Keratinocyte (primary cell): ENCODE measurements around the gene ZNF474. TPM values are rescaled to one million over a fixed set of nuclear protein-coding genes. Genes with fewer than 3 reads are reported as not detected.

Experiments used
- DNase-seq: peaks from one replicate; pipeline ENCODE4 v3.0.0-alpha.2; 2011; ENCODE audit warnings: low read depth, missing footprints, low spot score
- FAIRE-seq: peaks from 2 replicates; lab custom pipeline; 2011; peaks lifted over from hg19 to GRCh38; lab: Jason Lieb, UNC
- H2AFZ ChIP-seq: 2 replicates; pipeline ENCODE4 v1.6.0; 2012; ENCODE audit warnings: low read length, control low read depth, inconsistent platforms; ENCODE audit not compliant: control insufficient read depth
- H3K27ac ChIP-seq: 2 replicates; pipeline ENCODE4 v1.5.1; 2011; ENCODE audit warnings: low read length; ENCODE audit not compliant: control insufficient read depth, insufficient read depth
- H3K27me3 ChIP-seq: 3 replicates; pipeline ENCODE4 v1.6.0; 2011; ENCODE audit warnings: low read length; ENCODE audit not compliant: control insufficient read depth, insufficient read depth; ENCODE audit errors: extremely low read depth
- H3K36me3 ChIP-seq, 2 experiments: 2 replicates in 1 of 2; 3 replicates in 1 of 2; pipeline ENCODE4 v1.5.1; 2011; ENCODE audit warnings: low read length in 2 of 2, mild to moderate bottlenecking in 1 of 2; ENCODE audit not compliant: control insufficient read depth in 2 of 2, insufficient read depth in 2 of 2; ENCODE audit errors: extremely low read depth in 1 of 2
- H3K4me1 ChIP-seq: 3 replicates; pipeline ENCODE4 v1.5.1; 2011; ENCODE audit warnings: low read length; ENCODE audit not compliant: control insufficient read depth, insufficient read depth; ENCODE audit errors: extremely low read depth
- H3K4me2 ChIP-seq: 3 replicates; pipeline ENCODE4 v1.6.0; 2011; ENCODE audit warnings: low read depth, low read length; ENCODE audit not compliant: control insufficient read depth, insufficient read depth; ENCODE audit errors: extremely low read depth
- H3K4me3 ChIP-seq, 3 experiments: fragments of 200-600 bp in 1 of 3; sonication (generic) in 1 of 3; 2 replicates in 2 of 3; 3 replicates in 1 of 3; pipeline ENCODE4 v1.5.1; 2011 to 2016; ENCODE audit warnings: low read length in 3 of 3, mild to moderate bottlenecking in 3 of 3, control low read depth in 2 of 3, inconsistent platforms in 1 of 3, low read depth in 1 of 3, mixed read lengths in 1 of 3, mixed run types in 1 of 3, moderate library complexity in 1 of 3; ENCODE audit not compliant: control insufficient read depth in 2 of 3, insufficient read depth in 2 of 3; ENCODE audit errors: extremely low read depth in 1 of 3
- H3K79me2 ChIP-seq: 2 replicates; pipeline ENCODE4 v1.6.0; 2012; ENCODE audit warnings: low read length; ENCODE audit not compliant: control insufficient read depth, insufficient read depth
- H3K9ac ChIP-seq: 3 replicates; pipeline ENCODE4 v1.6.0; 2011; ENCODE audit warnings: low read length; ENCODE audit not compliant: control insufficient read depth, insufficient read depth; ENCODE audit errors: extremely low read depth
- H3K9me1 ChIP-seq: 3 replicates; pipeline ENCODE4 v1.6.0; 2011; ENCODE audit warnings: low read length; ENCODE audit not compliant: control insufficient read depth, insufficient read depth; ENCODE audit errors: extremely low read depth
- H3K9me3 ChIP-seq: 2 replicates; pipeline ENCODE4 v1.5.1; 2012; ENCODE audit warnings: low read depth, low read length; ENCODE audit not compliant: control insufficient read depth
- H4K20me1 ChIP-seq: 3 replicates; pipeline ENCODE4 v1.6.0; 2011; ENCODE audit warnings: low read length; ENCODE audit not compliant: control insufficient read depth, insufficient read depth; ENCODE audit errors: extremely low read depth
- CTCF ChIP-seq, 3 experiments: IDR thresholded peaks in 1 of 3; conservative IDR thresholded peaks in 1 of 3; optimal IDR thresholded peaks in 1 of 3; 2 replicates in 2 of 3; 3 replicates in 1 of 3; pipeline versions ENCODE3 to v1.5.1; 2011; ENCODE audit warnings: low read length in 3 of 3, mild to moderate bottlenecking in 3 of 3, moderate library complexity in 2 of 3, control low read depth in 1 of 3, inconsistent platforms in 1 of 3; ENCODE audit not compliant: insufficient read depth in 2 of 3; ENCODE audit errors: extremely low read depth in 1 of 3
- EZH2 ChIP-seq: IDR thresholded peaks from one replicate; pipeline ENCODE4 v1.6.1; 2012; ENCODE audit warnings: inconsistent platforms, mild to moderate bottlenecking, low read length, moderate library complexity
- dilution Hi-C: fragments of 300-500 bp; cut with MboI; formaldehyde crosslinking; loops from one replicate; pipeline ENCODE4 v1.7.0; 2020; ENCODE audit warnings: low sequenced_read_pairs; ENCODE audit not compliant: extremely low pct_ligation_motif_present
- polyA plus RNA-seq, 5 experiments: library from polyadenylated mRNA; depleted of rRNA in 3 of 5; stranded (reverse) in 3 of 5; stranded (forward) in 1 of 5; unstranded in 1 of 5; fragments of >200 nt; gene quantifications; 1 replicate in 1 of 5; 2 replicates in 3 of 5; 3 replicates in 1 of 5; pipeline versions ENCODE4 v1.2.1 to v1.2.3, GENCODE V29; 2011 to 2012; ENCODE audit warnings: missing spikeins in 2 of 5, low read depth in 1 of 5, low replicate concordance in 1 of 5

The ZNF474 gene
- polyA plus RNA-seq, 1 donor (not counting 4 experiments of a cell fraction or from before 2014, with no cell fraction given): 0.05 TPM

- Histone ChIP-seq H3K4me3 (no peak overlapping the region), H2AFZ (no peak overlapping the region), H3K4me1 (peaks cover 9% of the 10 kb centered on the region), H3K79me2 (no peaks in the 10 kb centered on the region), H3K9me1 (no peaks in the 10 kb centered on the region), H3K36me3 (no peaks in the 10 kb centered on the region), H3K9ac (no peak overlapping the region), H3K27ac (no peak overlapping the region), H4K20me1 (no peaks in the 10 kb centered on the region), H3K9me3 (no peaks in the 10 kb centered on the region), H3K27me3 (no peaks in the 10 kb centered on the region), H3K4me2 (no peak overlapping the region)
- FAIRE-seq (no peak), DNase-seq (no peak)
- TF ChIP-seq EZH2 (no peak), CTCF (optimal IDR thresholded peaks at IDR 0.05 in 1 of 3, IDR thresholded peaks at IDR 0.05 in 1 of 3, conservative IDR thresholded peaks at IDR 0.05 in 1 of 3; ENCODE audit: extremely low read depth in 1 of 3, insufficient read depth in 2 of 3, low read length in 3 of 3) (no peak)
- dilution Hi-C loops: no loop called here
These were observed 17.3 kb upstream of the ZNF474 start for GRCh38 chr5:122112063-122112462.

GRCh38 chr5:122112733-122113558, 16.4 kb upstream of the ZNF474 start:
- no peak overlapping the region for H3K4me2 ChIP-seq
- no peaks in the 10 kb centered on the region for H3K9me3 ChIP-seq
- no peak for TF ChIP-seq CTCF (optimal IDR thresholded peaks at IDR 0.05 in 1 of 3, IDR thresholded peaks at IDR 0.05 in 1 of 3, conservative IDR thresholded peaks at IDR 0.05 in 1 of 3; ENCODE audit: extremely low read depth in 1 of 3, insufficient read depth in 2 of 3, low read length in 3 of 3)
- no peak for TF ChIP-seq EZH2
- FAIRE-seq: no peak
- H4K20me1 ChIP-seq: no peaks in the 10 kb centered on the region
- peaks cover 9% of the 10 kb centered on the region for H3K4me1 ChIP-seq
- no peak overlapping the region for H3K4me3 ChIP-seq
- H3K79me2 ChIP-seq: no peaks in the 10 kb centered on the region
- dilution Hi-C loops: no loop called here
- no peak for DNase-seq
- H3K9ac ChIP-seq: no peak overlapping the region
- H2AFZ ChIP-seq: no peak overlapping the region
- no peaks in the 10 kb centered on the region for H3K9me1 ChIP-seq
- no peaks in the 10 kb centered on the region for H3K36me3 ChIP-seq
- no peak overlapping the region for H3K27ac ChIP-seq
- no peaks in the 10 kb centered on the region for H3K27me3 ChIP-seq
